Measurements from ENCODE around the gene MACROD2. TPM values are rescaled to one million over a fixed set of nuclear protein-coding genes. Genes with fewer than 3 reads are reported as not detected.
"Not testable (repeated sequence)": the region's sequence is repeated elsewhere in the genome, so short reads cannot be mapped to it uniquely, and the experiment has no call there.

MACROD2 gene
- polyA plus RNA-seq, 1 donor from 2014 or later, result 23.2 TPM

DNA sequence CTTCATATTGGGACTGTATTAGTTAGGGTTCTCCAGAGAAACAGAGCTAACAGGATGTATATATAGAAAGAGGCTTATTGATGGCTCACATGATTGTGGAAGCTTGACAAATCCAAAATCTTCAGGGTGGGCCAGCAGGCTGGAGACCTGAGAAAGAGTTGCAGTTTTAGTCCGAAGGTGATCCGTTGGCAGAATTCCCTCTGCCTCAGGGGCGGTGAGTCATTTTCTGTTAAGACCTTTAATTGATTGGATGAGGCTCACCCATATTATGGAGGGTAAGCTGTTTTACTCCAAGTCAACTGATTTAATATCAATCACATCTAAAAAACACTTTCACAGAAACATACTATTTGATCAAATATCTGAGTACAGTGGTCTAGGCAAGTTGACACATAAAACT, 228.5 kb downstream of the MACROD2 start:
- Histone ChIP-seq H3K9me3 (ENCODE audit: low read length) (no peaks in the 10 kb centered on the region), H3K27ac (ENCODE audit: low read length) (no peak overlapping the region), H3K79me2 (replicated peaks; ENCODE audit: insufficient read depth, low read length) (no peaks in the 10 kb centered on the region), H3K4me2 (ENCODE audit: low read length) (no peak overlapping the region), H3K36me3 (ENCODE audit: insufficient read depth, low read length) (no peaks in the 10 kb centered on the region), H3K9ac (ENCODE audit: low read length) (no peak overlapping the region), H3F3A (ENCODE audit: insufficient read depth, low read length, poor library complexity, severe bottlenecking) (no peaks in the 10 kb centered on the region), H2AFZ (ENCODE audit: low read depth, low read length) (no peak overlapping the region), H3K4me3 (ENCODE audit: low read length) (no peak overlapping the region), H4K20me1 (ENCODE audit: insufficient read depth) (no peaks in the 10 kb centered on the region), H3K9me2 (ENCODE audit: insufficient read depth, low read length) (no peaks in the 10 kb centered on the region), H3K27me3 (ENCODE audit: insufficient read depth, low read depth, low read length) (no peaks in the 10 kb centered on the region)
- TF ChIP-seq SMC3 (conservative IDR thresholded peaks at IDR 0.05; ENCODE audit: poor library complexity) (no peak), REST (IDR thresholded peaks at IDR 0.05; ENCODE audit: borderline replicate concordance) (no peak), CTCF (IDR thresholded peaks at IDR 0.05; ENCODE audit: poor library complexity, severe bottlenecking) (no peak), EP300 (conservative IDR thresholded peaks at IDR 0.05; ENCODE audit: poor library complexity, severe bottlenecking) (no peak), EZH2 (IDR thresholded peaks at IDR 0.05; ENCODE audit: borderline replicate concordance, insufficient read depth, low read length, poor library complexity, severe bottlenecking) (no peak), POLR2AphosphoS5 (IDR thresholded peaks at IDR 0.05) (no peak), TAF1 (IDR thresholded peaks at IDR 0.05; ENCODE audit: low read depth) (no peak), RAD21 (conservative IDR thresholded peaks at IDR 0.05) (no peak), MXI1 (conservative IDR thresholded peaks at IDR 0.05; ENCODE audit: poor library complexity, severe bottlenecking) (no peak)

DNA sequence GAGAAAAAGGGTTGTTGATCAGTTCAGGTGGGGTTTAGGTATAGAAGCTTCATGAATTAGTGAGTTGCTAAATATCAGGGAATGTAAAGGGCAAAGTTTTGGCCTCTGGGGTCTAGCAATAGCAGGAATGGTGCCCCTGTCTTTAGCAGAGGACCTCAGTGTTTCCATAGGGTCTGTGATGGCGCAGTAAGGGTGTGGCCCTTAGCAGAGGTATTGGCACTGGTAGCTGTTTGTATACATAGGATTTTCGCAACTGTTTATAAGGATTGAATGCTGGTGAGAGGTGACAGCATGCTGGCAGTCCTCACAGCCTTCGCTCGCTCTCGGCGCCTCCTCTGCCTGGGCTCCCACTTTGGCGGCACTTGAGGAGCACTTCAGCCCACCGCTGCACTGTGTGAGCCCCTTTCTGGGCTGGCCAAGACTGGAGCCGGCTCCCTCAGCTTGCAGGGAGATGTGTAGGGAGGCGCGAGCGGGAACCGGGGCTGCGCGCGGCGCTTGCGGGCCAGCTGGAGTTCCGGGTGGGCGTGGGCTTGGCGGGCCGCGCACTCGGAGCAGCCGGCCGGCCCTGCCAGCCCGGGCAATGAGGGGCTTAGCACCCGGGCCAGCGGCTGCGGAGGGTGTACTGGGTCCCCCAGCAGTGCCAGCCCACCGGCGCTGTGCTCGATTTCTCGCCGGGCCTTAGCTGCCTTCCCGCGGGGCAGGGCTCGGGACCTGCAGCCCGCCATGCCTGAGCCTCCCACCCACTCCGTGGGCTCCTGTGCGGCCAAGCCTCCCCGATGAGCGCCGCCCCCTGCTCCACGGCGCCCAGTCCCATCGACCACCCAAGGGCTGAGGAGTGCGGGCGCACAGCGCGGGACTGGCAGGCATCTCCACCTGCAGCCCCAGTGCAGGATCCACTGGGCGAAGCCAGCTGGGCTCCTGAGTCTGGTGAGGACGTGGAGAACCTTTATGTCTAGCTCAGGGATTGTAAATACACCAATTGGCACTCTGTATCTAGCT, 231.0 kb downstream of the MACROD2 start:
- not testable (repeated sequence) for H3K79me2 ChIP-seq (replicated peaks; ENCODE audit: insufficient read depth, low read length); H3K9me3 ChIP-seq (ENCODE audit: low read length); H2AFZ ChIP-seq (ENCODE audit: low read depth, low read length); H3K4me3 ChIP-seq (ENCODE audit: low read length); H3F3A ChIP-seq (ENCODE audit: insufficient read depth, low read length, poor library complexity, severe bottlenecking); H3K4me2 ChIP-seq (ENCODE audit: low read length); H3K27me3 ChIP-seq (ENCODE audit: insufficient read depth, low read depth, low read length); H3K9ac ChIP-seq (ENCODE audit: low read length); H3K9me2 ChIP-seq (ENCODE audit: insufficient read depth, low read length); H3K27ac ChIP-seq (ENCODE audit: low read length); H4K20me1 ChIP-seq (ENCODE audit: insufficient read depth); H3K36me3 ChIP-seq (ENCODE audit: insufficient read depth, low read length)
